HepG2 (cell line): Measurements from ENCODE around the gene AKAP6. TPM values are rescaled to one million over a fixed set of nuclear protein-coding genes. Genes with fewer than 3 reads are reported as not detected.

Experiments
- polyA plus RNA-seq, 8 experiments: library from polyadenylated mRNA; depleted of rRNA in 3 of 8; stranded (reverse) in 7 of 8; unstranded in 1 of 8; fragments of >200 nt; fragmentation: Illumina TruSeq in 4 of 8; extraction: Trizol in 4 of 8; gene quantifications; 2 replicates each; pipeline versions ENCODE4 v1.2.1 to v1.2.3, GENCODE V29; 2011 to 2016; ENCODE audit warnings: low read depth in 4 of 8, missing spikeins in 1 of 8, mixed read lengths in 1 of 8; ENCODE audit not compliant: insufficient read depth in 1 of 8
- small RNA-seq, 3 experiments: library from RNA; depleted of rRNA; stranded (forward); fragments of <200 nt; gene quantifications; one replicate each; pipeline ENCODE3, GENCODE V24; 2012; ENCODE audit warnings: low read depth in 2 of 3, low replicate concordance in 1 of 3; ENCODE audit not compliant: insufficient read length in 3 of 3, insufficient read depth in 2 of 3
- total RNA-seq, 5 experiments: library from RNA; depleted of rRNA; stranded (reverse); fragments of >200 nt; fragmentation: Illumina TruSeq; extraction: Trizol; gene quantifications; 2 replicates each; pipeline ENCODE4 v1.2.3, GENCODE V29; 2016; ENCODE audit warnings: low read depth in 1 of 5

The AKAP6 gene
- total and polyA plus RNA-seq, 2 of the 13 experiments (the other 11 are each of a cell fraction or from before 2014, with no cell fraction given) = 1.4 TPM

Small RNA genes within 50 kb of the gene (small RNA-seq; reads per million reads assigned to genes)
- gene RN7SL660P = 0 reads per million in 3 experiments

Other genes starting within 250 kb of the AKAP6 start
- gene RNU6-7, start 127.3 kb upstream of the AKAP6 start, total RNA-seq (2016; rRNA removed; fragmentation: Illumina TruSeq; extraction: Trizol) = under 0.01 TPM in 1 of 2 replicates, not detected in the other
- gene RNU6-7, start 127.3 kb upstream of the AKAP6 start, polyA plus RNA-seq (2011; rRNA removed) = not detected in 2 replicates
- under 0.01 TPM in 1 of 2 replicates, not detected in the other for gene RNU6-8, start 126.0 kb upstream of the AKAP6 start, total RNA-seq (2016; rRNA removed; fragmentation: Illumina TruSeq; extraction: Trizol)
- gene RNU6-8, start 126.0 kb upstream of the AKAP6 start, polyA plus RNA-seq (2011; rRNA removed) = not detected in 2 replicates